Aorta (tissue), 5 donors: ENCODE results near the gene TREM2. TPM values are rescaled to one million over a fixed set of nuclear protein-coding genes. Genes with fewer than 3 reads are reported as not detected.

ENCODE experiments used
- ATAC-seq: fragments of 200-7000 bp; cut with Tn5 transposase; one replicate; pipeline ENCODE4 v1.9.1; 2022; ENCODE audit warnings: moderate library complexity; ENCODE audit not compliant: low FRiP score
- DNase-seq, 2 donors: peaks; one replicate each; pipeline ENCODE4 v3.0.0-alpha.2; 2020
- H3K27ac ChIP-seq, 2 donors: one replicate each; pipeline ENCODE4 v1.5.1; 2013; ENCODE audit warnings: low read length in 2 of 2, mild to moderate bottlenecking in 2 of 2, moderate library complexity in 2 of 2, control low read depth in 1 of 2, inconsistent platforms in 1 of 2, low read depth in 1 of 2
- H3K27me3 ChIP-seq, 2 donors: one replicate each; pipeline ENCODE4 v1.6.1; 2013; ENCODE audit warnings: control low read depth in 1 of 2, low read length in 1 of 2, mild to moderate bottlenecking in 1 of 2, moderate library complexity in 1 of 2; ENCODE audit not compliant: insufficient read depth in 2 of 2, control insufficient read depth in 1 of 2
- H3K36me3 ChIP-seq, 2 donors: one replicate each; pipeline ENCODE4 v1.6.1; 2013; ENCODE audit warnings: control low read depth in 1 of 2, low read length in 1 of 2, mild to moderate bottlenecking in 1 of 2; ENCODE audit not compliant: insufficient read depth in 2 of 2, control insufficient read depth in 1 of 2
- H3K4me1 ChIP-seq, 2 donors: one replicate each; pipeline ENCODE4 v1.6.1; 2013; ENCODE audit warnings: low read length in 2 of 2, control low read depth in 1 of 2, mild to moderate bottlenecking in 1 of 2, moderate library complexity in 1 of 2; ENCODE audit not compliant: insufficient read depth in 2 of 2, control insufficient read depth in 1 of 2
- H3K4me3 ChIP-seq, 2 donors: one replicate each; pipeline ENCODE4 v1.5.1; 2013; ENCODE audit warnings: low read length in 2 of 2, control low read depth in 1 of 2, mild to moderate bottlenecking in 1 of 2
- H3K9me3 ChIP-seq: one replicate; pipeline ENCODE4 v1.6.1; 2013; ENCODE audit warnings: mild to moderate bottlenecking, low read length; ENCODE audit not compliant: control insufficient read depth
- WGBS, 2 donors: extraction: QIAGEN DNeasy Blood & Tissue Kit; methylation state at CpG; one replicate each; pipeline ENCODE4 v1.1.7; 2013; 5-methylcytosine and 5-hydroxymethylcytosine counted together
- intact Hi-C, 2 donors: fragments of 100-400 bp; cut with DNase I; formaldehyde crosslinking; loops; one replicate each; pipeline versions ENCODE4 v1.14.2 to v1.15.0; 2022
- polyA plus RNA-seq, 2 donors: library from polyadenylated mRNA; stranded (reverse); fragments of 200-250 nt; gene quantifications; one replicate each; pipeline ENCODE4 v1.2.3, GENCODE V29; 2013
- total RNA-seq, 2 donors: library from RNA; stranded (reverse); fragmentation: NEBNext Ultra II Directional; extraction: Animal tissue kit (Norgen Biotek cat#: 25700); gene quantifications; one replicate each; pipeline ENCODE4 v1.2.1, GENCODE V29; 2021
- donor health status: healthy with polysubstance abuse.
- donor health status: Bipolar disorder and iron deficiency.
- donor health status: DM: no; HTN: no; CAD: no.
- donor health status: DM: no; HTN: no; CAD: no.
- donor health status: DM: yes; HTN: yes; CAD: no.

Gene TREM2
- total and polyA plus RNA-seq, 4 donors = 4.7 to 11.3 (median 7.3) TPM

DNA sequence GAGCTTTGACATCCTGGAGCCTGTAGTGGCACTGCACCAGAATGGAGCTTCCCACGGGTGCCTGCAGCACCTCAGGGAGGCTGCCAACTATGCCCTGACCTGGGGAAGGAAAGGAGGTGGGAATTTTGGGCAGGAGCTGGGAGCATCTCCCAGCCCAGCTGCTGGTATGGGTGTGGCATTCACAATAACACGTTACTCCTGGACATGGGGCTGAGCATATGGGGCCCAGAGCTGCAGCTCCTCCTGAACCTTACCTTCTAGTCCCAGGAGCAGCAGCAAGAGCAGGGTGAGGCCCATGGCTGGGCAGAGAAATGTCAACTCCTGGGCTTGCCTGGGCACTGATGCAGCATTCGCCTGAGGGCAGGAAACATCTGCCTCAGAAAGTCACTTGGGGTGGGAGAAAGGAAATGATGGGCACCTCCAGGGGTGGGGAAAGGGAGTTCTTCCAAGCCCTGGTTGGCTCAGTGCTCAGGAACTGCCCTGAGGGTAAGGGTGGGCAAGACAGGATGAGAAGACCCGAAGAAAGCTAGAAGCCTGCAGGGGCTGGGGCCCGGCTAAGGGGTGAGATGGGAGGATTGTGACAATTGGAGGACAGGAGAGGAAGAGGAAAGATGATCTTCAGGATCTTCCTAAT is 8.8 kb downstream of the TREM2 start, which contains the start of gene TREML1:
Gene TREML1 (minus strand): TSS at position 356 of the 634 bp plus-strand sequence. CDS start 59 bp downstream, at position 297.
- no peak for ATAC-seq

DNA sequence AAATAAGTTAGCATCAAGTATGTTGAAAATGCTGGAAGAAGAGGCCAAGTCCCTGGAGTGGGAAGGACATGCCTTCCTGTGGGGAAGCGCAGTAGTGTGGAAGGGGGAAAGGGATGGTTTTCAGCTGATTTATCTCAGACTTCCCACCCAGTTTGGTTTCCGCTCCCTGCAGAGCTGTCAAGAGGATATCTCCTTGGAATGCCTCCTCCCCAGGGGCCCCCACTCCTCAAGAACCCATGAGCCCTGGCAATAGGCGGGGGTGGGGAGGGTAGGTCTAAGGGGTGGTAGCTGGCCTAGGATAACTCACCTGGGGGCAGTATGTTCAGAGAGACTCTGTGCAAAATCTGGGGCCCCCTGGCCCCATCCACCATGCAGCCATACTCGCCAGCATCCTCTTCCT is 9.5 kb downstream of the TREM2 start:
- DNase-seq = no peak
- Histone ChIP-seq H3K9me3 (no peaks in the 10 kb centered on the region), H3K4me1 (no peaks in the 10 kb centered on the region), H3K36me3 (no peaks in the 10 kb centered on the region), H3K27me3 (no peaks in the 10 kb centered on the region), H3K4me3 (no peak overlapping the region), H3K27ac (no peak overlapping the region)
- no peak for ATAC-seq
- WGBS, 2 donors = 71 to 83% methylated on average over 4 of the region's 4 CpGs
- intact Hi-C loops = no loop called here

More for the DNA sequence above, 8.8 kb downstream of the TREM2 start, which contains the start of gene TREML1:
- intact Hi-C loops = no loop called here
- H3K36me3 ChIP-seq = no peaks in the 10 kb centered on the region
- no peaks in the 10 kb centered on the region for H3K27me3 ChIP-seq
- H3K4me3 ChIP-seq = no peak within 1 kb of the TSS
- 74 to 82% methylated on average over 5 of the region's 5 CpGs for WGBS, 2 donors
- no peaks in the 10 kb centered on the region for H3K4me1 ChIP-seq
- no peak within 1 kb of the TSS for H3K27ac ChIP-seq
- no peaks in the 10 kb centered on the region for H3K9me3 ChIP-seq
- no peak for DNase-seq

DNA sequence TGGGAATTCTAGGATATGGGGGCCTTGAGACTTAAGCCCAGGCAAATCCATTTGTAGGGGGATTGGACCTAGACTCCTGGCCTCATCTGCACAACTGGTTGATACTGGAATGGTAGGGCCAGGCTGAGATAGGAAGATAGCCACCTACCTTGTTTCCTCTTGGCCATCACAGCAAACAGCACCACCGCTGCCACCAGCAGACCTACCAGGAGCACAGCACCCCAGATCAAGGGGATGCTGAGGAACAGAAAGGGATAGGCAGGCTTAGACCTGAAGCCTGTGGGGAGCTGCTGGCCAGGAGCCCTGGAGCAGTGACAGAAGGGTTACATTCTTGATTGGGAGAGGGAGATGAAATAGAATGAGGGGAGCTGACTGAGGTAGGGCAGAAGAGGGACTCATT is 12.2 kb downstream of the TREM2 start:
- 86 to 91% methylated on average over 1 of the region's 1 CpG for WGBS, 2 donors
- intact Hi-C loops = no loop called here
- DNase-seq = no peak
- no peaks in the 10 kb centered on the region for H3K9me3 ChIP-seq
- no peaks in the 10 kb centered on the region for H3K27me3 ChIP-seq
- no peaks in the 10 kb centered on the region for H3K4me1 ChIP-seq
- H3K27ac ChIP-seq = no peak overlapping the region
- peaks cover 0 to 2% of the 10 kb centered on the region in 2 donors for H3K36me3 ChIP-seq
- no peak for ATAC-seq
- H3K4me3 ChIP-seq = no peak overlapping the region

DNA sequence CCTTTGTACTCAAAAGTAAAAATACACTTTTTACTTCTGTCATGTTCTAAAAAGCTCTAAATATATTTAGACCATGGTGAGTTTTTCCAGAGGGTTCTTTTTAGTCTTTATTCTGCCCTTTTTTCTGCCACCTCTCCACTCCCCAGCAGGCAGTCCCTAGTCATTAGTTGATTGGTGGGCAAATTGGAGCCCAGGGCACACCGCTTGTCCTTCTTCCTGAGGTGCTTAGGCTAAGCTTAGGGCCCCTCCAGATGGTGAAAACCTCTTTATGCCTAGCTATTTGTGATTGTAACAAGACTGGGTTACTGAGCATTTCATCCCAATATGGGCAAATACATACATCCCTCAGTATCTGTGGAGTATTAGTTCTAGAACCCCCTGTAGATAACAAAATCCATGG is 15.0 kb downstream of the TREM2 start:
- Histone ChIP-seq H3K4me1 (no peaks in the 10 kb centered on the region), H3K27ac (no peak overlapping the region), H3K9me3 (no peaks in the 10 kb centered on the region), H3K36me3 (peaks cover 0 to 2% of the 10 kb centered on the region in 2 donors), H3K27me3 (no peaks in the 10 kb centered on the region), H3K4me3 (no peak overlapping the region)
- intact Hi-C loops = no loop called here
- ATAC-seq (no peak), DNase-seq (no peak)
- 96 to 99% methylated on average over 1 of the region's 1 CpG for WGBS, 2 donors

DNA sequence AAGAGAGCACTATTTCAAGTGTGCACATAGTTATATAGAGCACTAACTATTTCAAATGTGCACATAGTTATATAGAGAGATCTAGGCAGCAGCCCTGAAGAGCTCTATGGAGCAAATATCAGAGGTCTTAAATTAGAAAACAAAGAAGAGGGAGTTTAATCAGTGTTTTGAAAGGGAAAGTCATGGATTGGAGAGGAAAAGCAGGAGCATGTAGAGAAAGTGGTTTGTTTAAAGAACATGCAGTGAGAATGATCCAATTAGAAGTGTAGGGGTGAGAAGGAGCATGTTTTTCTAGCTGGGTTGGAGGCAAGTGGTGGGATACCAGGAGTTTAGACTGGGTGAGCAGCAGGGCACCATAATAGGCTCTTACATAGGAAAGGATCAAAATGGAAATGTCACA is 26.0 kb downstream of the TREM2 start:
- Histone ChIP-seq H3K9me3 (no peaks in the 10 kb centered on the region), H3K36me3 (peaks cover 2 to 4% of the 10 kb centered on the region in 2 donors), H3K4me3 (no peak overlapping the region), H3K27me3 (no peaks in the 10 kb centered on the region), H3K4me1 (no peaks in the 10 kb centered on the region), H3K27ac (no peak overlapping the region)
- DNase-seq = no peak
- intact Hi-C loops = no loop called here
- no peak for ATAC-seq

DNA sequence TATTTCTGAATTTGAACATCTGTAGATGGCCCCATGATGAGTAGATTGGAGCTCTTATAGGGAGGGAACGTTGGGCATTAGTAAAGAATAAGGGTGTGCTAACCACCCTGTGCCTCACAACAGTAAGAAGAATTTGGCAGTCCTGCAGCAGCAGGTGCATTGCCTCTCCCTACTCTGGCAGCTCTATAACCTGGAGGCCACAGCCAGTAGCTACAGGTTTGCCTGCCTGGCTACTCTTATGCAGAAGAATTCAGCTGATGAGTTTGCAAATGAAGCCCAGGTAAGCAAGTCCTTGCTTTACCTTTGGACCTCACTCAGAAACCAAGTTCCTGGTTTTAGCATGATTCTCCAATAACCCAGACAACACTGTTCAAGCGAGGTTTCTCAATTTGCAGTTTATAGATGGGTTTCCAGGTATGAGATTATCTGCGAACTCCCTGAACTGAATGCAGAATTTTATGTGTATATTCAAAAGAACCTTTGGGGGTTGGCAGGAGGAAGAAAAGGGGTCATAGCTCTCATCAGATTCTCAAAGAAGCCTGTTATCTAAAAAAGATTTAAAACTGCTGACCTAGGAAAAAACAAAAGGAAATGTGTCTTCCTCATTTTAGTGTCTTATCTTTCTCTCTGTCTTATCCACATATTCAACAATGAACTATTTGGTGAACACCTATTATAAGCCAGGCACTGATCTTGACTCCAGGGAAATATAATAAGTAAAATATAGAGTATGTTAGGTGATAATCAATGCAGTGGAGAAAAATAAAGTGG is 27.7 kb downstream of the TREM2 start:
- H3K27ac ChIP-seq = no peak overlapping the region
- H3K4me3 ChIP-seq = no peak overlapping the region

GRCh38 chr6:41132254-41132653 is 30.7 kb downstream of the TREM2 start:
- H3K36me3 ChIP-seq = peaks cover 2 to 4% of the 10 kb centered on the region in 2 donors
- ATAC-seq = no peak
- intact Hi-C loops = no loop called here
- no peak for DNase-seq
- H3K4me1 ChIP-seq = no peaks in the 10 kb centered on the region
- no peaks in the 10 kb centered on the region for H3K9me3 ChIP-seq
- no peaks in the 10 kb centered on the region for H3K27me3 ChIP-seq
- 64 to 68% methylated on average over 2 of the region's 2 CpGs for WGBS, 2 donors
- no peak overlapping the region for H3K27ac ChIP-seq
- H3K4me3 ChIP-seq = no peak overlapping the region

More for the DNA sequence above, 27.7 kb downstream of the TREM2 start:
- intact Hi-C loops = no loop called here
- Histone ChIP-seq H3K9me3 (no peaks in the 10 kb centered on the region), H3K4me1 (no peaks in the 10 kb centered on the region), H3K27me3 (no peaks in the 10 kb centered on the region), H3K36me3 (peaks cover 2 to 4% of the 10 kb centered on the region in 2 donors)
- 92 to 93% methylated on average over 3 of the region's 3 CpGs for WGBS, 2 donors
- no peak for ATAC-seq
- no peak for DNase-seq

- Histone ChIP-seq H3K27ac (no peak overlapping the region), H3K27me3 (no peaks in the 10 kb centered on the region), H3K4me1 (no peaks in the 10 kb centered on the region), H3K9me3 (no peaks in the 10 kb centered on the region), H3K4me3 (no peak overlapping the region), H3K36me3 (peaks cover 3 to 5% of the 10 kb centered on the region in 2 donors)
- intact Hi-C loops = no loop called here
- DNase-seq = no peak
- 96 to 100% methylated on average over 3 of the region's 3 CpGs for WGBS, 2 donors
- no peak for ATAC-seq
These were observed 37.6 kb downstream of the TREM2 start for GRCh38 chr6:41125282-41125681.

- intact Hi-C loops = no loop called here
- no peak for ATAC-seq
These were observed 40.0 kb downstream of the TREM2 start for GRCh38 chr6:41122918-41123317.

More at GRCh38 chr6:41122918-41123317, 40.0 kb downstream of the TREM2 start:
- 89 to 95% methylated on average over 1 of the region's 1 CpG for WGBS, 2 donors
- no peak overlapping the region for H3K4me3 ChIP-seq
- H3K9me3 ChIP-seq = no peaks in the 10 kb centered on the region
- H3K4me1 ChIP-seq = no peaks in the 10 kb centered on the region
- no peak overlapping the region for H3K27ac ChIP-seq
- H3K36me3 ChIP-seq = peaks cover 3 to 5% of the 10 kb centered on the region in 2 donors
- DNase-seq = no peak
- no peaks in the 10 kb centered on the region for H3K27me3 ChIP-seq
